NCI-H82 (cell line): ENCODE results near the gene DHX32.
A peak's percentile ranks its signal among the peaks of the same experiment; 100 is the strongest.

Experiments
- DNase-seq: peaks from one replicate; lab custom pipeline; 2025; lab: John Stamatoyannopoulos, UW

DHX32 gene

DNA sequence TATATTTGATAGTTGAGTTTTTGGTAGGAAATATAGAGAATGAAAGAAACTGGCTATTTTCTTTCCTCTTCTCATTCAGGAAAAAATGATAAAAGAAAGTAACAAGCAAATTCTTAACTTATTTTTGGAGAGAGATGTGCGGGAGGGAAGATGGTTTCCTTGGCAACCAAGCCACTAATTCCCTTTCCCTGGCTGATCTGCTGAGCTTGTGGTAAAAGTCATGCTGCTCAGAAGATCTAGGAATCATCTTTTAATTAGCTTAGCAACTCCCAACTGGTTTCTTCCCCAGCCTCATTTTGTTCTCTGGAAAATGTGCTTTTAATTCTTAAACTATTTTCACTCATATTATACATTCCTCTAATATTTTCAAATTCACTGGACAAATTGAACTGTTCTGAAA, 69.8 kb downstream of the DHX32 start:
- peak; percentile 92 for DNase-seq

DNA sequence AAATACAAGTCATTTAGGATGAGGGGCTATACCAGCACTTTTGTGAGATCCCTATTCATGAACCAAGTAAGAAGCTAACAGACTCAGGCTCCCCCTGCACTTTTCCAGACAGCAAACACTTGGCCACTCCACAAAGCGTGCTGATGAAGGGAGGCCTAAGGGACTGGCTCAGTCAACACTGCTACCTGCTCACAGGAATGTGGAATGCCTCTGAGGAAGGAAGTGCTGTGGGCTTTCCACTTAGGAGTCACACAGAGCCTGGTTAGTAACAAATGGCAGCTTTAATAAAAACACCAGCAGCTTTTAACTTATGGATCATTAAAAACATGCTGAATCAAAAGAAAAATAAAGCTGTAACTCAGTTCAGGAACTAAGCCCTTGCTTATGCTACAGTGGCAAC, 73.0 kb downstream of the DHX32 start:
- DNase-seq: no peak

DNA sequence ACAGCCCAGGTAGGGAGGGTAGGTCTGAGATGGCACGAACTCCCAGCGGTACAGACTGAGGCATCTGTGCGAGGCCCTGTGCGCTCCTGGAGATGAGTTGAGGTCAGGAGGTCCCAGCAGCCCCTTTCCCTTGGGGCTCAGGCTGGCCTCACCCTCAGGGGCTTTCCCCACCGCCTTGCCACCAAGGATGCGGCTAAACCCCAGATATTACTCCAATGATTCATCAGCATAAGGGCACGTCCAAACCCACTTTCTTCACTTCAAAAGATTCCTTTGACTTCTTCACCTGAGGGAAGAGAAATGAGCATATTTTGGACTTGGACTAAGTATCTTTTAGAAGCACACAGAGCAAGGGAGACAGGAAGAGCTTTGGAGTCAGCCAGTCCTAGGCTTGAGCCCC, 78.4 kb downstream of the DHX32 start:
- no peak for DNase-seq

DNA sequence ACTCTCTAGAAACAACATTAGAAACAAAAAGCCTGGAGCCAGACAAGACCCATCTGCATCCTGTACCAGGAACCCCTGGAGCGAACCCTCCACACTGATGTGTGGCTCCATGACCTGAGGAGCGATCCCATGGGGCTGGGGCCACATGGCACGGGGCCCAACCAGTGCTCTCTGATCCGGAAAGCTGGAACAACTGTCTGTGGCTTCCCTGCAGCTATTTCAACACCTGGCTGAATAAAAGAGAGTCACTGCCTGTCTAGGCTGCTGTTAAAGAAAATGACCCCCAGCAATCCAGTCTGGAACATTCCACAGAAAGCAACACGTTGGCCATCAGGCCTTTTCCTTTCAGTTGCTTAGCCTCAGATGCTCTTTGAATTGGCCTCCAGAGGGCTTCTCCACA, 79.0 kb downstream of the DHX32 start:
- no peak for DNase-seq

DNA sequence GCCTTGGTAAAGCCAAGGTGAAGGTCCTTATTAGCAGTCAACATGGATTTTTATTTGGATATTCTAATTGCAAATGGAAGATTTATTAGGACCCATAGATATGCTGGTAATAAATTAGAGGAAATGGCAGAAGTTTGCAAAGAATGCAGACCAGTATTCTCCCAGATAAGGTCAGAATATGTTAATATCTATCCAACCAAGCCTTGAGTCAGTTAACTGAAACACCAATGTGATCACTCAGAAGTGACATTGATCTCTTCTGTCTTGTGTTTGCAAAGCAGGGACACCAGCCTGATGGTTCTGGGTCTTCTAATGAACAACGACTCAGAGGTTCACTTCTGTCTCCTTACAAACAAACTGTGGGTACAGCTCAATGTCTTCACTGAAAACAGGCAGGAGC, 79.5 kb downstream of the DHX32 start:
- DNase-seq: no peak

DNA sequence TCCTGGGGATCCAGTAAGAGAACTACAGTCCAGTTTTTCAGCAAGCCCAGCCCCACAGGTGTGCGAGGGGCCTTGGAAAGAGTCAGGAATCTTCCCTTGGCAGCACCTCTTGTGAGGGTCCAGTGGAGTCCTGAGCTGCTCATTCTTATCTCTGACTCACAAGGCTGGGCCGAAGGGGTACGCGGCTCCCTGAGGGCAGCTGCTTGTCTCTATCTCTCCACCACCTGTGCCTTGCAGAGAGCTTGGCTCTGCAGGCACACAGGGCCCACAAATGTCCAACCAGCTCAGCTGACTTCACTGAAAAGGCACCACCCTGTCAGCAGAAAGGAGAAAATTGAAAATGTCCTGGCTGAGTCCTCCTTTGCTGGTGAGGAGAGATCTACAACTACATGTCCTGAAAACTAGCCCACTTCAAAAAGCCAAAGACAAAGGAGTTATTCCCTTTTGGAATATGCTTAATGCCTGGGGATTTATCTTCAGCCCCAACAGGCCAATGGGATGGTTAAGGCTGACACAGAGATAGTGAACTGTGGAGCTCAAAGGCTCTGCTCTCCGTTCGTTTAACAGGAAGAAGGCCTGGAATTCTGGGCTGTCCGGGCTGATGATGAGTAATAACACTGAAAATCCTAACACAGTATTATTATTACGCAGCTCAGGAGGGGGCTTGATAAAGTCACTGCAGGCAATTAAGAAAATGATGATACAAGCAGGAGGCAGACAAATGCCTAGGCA, 81.5 kb downstream of the DHX32 start:
- no peak for DNase-seq

DNA sequence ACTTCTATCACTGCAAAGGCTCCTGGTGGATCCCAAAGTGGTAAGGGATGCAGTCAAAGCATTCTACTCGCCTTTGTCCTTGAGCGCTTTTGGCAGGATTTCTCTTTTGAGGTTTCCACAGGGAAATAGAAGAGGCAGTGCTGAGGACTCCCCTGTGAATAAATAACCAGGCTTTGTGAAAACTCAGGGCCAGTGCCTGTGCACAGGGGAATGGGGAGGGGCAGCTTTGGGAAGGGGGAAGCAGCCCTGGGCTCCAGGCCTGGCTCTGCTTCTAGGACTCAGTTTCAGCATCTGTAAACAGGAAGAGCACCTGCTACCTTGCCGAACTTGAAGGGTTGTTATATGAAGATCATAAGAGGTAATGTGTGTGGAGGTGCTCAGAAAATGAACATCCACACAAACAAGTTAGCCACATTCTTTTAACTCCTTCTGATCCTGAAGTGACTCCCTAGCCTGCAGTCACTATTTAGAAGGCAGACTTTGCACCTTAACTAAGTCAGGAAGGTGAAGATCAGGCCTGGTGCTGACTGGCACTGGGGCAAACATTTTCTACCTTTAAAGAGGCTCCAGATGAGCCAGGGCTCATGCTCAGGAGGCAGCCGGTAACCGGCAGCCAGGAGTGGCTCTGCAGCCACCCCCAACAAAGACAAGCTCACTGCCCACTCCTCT, 83.0 kb downstream of the DHX32 start:
- no peak for DNase-seq

DNA sequence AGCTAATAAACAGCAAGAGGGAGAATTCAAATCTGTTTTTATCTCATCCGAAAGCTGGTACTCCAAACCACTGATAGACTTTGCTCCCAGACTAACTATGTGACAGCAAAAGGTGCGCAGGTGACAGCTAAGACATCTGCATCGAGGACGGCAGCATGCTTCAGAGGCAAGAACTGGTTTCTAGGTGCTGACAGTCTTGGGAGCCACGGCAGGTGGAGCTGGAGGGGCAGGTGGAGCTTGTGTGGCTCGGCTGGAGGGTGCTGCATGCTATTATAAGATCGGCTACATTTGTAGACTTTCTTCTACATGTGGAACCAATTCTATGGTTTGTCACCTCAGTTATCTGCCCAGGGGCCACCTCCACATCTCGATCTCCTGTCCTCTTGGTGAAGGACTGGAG, 83.7 kb downstream of the DHX32 start:
- DNase-seq: no peak

DNA sequence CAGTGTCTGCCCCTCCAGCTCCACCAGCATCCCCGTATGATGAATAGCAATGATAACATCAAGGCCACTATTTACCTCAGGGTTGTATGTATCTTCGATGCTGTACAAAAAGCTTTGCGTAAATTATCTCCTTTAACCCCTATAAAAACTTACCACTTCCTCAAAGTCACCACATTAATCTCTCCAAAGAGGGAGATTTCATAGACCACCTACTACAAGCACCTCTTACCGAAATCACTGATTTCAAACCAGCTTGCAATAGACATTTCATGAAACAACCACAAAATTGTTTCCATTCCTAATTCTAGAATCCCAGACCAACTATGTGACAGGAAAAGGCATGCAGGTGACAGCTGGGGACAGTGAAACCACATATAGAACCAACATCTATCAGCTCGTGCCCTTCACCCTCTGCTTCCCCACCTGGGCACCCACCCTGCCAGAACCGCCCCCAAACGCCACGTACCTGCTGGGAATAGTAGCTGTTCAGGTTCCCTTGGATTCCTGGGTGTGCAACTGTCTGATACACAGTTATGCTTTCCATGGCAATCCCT, 85.4 kb downstream of the DHX32 start:
- DNase-seq: no peak

DNA sequence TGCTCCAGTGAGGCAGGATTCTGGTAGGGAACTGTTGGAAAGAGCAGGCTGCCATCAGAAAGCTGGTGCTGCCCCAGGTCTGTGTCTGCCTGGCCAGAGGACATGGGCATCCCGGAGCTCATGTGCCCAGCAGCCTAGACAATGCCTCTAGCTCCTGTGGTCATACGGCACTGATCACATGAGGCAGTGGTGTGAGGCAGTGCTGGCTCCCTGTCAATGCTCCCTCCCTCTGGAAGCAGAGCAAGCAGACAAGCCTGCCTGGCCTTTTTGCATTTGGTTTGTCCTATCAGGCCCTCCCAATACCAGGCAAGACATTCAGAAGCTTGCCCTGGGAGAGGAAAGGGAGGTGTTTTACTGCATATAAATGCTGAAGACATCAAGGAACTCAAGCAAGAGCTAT, 86.0 kb downstream of the DHX32 start:
- DNase-seq: no peak

DNA sequence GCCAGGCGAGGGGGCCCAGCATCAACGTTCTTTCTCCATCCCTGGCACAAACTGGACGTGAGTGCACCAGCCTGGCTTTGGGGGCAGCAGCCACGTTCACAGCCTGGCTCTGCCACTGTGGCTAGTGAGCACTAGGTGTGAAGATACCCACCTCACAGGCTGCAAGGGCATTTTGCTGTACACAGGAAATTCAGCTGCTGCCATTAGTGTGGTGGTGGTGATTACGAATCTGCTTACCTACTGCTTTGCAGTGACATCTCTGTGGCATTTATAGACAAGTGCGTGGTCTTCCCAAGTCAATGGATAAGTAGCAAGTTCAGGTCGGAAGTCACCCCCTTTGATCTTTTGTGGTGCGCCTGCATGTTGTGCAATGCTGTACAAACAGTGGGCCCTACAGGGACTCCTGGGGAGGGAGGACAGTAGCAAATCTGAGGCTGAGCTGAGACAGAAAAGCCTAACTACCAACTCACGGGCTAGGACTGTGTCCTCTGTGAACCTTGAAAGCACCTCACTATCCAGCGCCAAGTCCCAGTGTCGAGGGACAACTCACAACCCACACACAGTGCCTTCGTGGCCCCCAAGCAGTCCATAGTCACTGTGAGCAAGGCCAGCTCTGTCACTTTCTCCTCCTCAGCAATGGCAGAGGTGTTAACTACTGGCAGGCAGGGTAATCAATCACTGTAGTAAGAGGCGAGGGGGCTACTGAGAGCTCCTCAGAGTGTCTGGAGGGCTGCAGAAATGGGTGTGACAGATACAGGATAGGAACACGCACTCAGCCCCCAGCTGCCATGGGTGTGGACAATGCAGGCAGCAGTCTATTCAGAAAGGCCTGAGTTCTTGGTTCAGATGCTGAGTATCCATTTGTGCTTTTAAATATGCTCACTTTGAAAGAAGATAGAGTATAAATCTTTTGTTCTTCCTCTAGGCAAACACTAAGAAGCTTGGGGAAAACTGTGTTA, 88.5 kb downstream of the DHX32 start:
- no peak for DNase-seq

DNA sequence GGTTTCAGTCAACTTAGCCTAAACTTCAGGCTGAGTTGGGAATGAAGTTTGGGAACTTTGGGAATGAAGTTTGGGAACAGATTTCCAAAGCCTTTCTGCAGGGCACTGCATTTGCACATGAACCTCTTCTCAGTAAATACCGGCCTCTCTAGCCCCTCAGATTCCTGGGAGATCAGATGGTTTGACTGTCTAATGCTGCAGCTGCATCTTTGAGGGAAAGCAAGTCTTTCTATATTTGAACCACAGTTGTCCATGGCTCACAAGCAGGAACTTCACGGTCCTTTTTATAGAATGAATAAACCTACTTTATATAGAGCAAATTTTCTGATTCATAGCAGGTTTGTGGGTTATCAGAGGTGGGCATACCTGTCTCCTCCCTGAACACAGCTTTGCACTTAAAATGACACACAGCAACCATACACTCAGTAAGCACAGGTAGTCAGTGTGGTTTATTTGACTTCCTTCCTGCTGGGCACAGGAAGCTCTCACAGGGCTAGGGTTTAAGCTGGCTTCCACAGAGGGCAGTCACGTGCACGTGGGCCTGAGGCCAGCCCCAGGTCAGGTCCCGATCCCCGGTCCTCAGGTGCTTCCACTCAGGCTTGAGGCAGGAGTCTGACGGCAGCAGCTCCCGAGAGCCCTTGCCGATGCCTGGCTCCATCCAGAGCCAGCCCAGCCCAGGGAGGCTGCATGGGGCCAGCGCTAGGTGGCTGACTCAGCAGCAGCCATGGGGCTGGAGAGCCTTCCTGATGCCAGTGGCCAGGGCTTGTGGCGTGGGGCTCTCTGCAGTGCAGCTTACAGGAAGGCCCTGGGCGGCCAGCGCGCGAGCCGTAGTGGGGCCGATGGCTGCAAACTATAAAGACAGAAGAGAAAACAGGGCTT, 92.7 kb downstream of the DHX32 start:
- DNase-seq: no peak
